H9 (cell line): Measurements from ENCODE around the gene TRPM2. TPM values are rescaled to one million over a fixed set of nuclear protein-coding genes. Genes with fewer than 3 reads are reported as not detected.

ENCODE experiments used
- DNase-seq: peaks from one replicate; pipeline ENCODE4 v3.0.0-alpha.2; 2017
- H2AFZ ChIP-seq: one replicate; pipeline ENCODE4 v1.6.1; 2013; ENCODE audit warnings: mild to moderate bottlenecking, low read length, control low read depth, moderate library complexity
- H2AK5ac ChIP-seq: 2 replicates; pipeline ENCODE4 v1.6.1; 2013; ENCODE audit warnings: low read length, control low read depth, mixed read lengths; ENCODE audit not compliant: insufficient read length
- H2BK120ac ChIP-seq: one replicate; pipeline ENCODE4 v1.6.1; 2013; ENCODE audit warnings: low read depth, mild to moderate bottlenecking, low read length, control low read depth, inconsistent platforms; ENCODE audit not compliant: poor library complexity, severe bottlenecking
- H2BK12ac ChIP-seq: 2 replicates; pipeline ENCODE4 v1.6.1; 2013; ENCODE audit warnings: low read length, control low read depth, mixed read lengths, low read depth; ENCODE audit not compliant: insufficient read length
- H2BK15ac ChIP-seq: 2 replicates; pipeline ENCODE4 v1.6.1; 2013; ENCODE audit warnings: low read depth, low read length, control low read depth
- H2BK20ac ChIP-seq: one replicate; pipeline ENCODE4 v1.6.1; 2013; ENCODE audit warnings: low read depth, mild to moderate bottlenecking, low read length, control low read depth, inconsistent platforms; ENCODE audit not compliant: poor library complexity, severe bottlenecking
- H2BK5ac ChIP-seq: 2 replicates; pipeline ENCODE4 v1.6.1; 2013; ENCODE audit warnings: low read length, control low read depth, mixed read lengths; ENCODE audit not compliant: insufficient read length
- H3K14ac ChIP-seq: 2 replicates; pipeline ENCODE4 v1.6.1; 2013; ENCODE audit warnings: low read length, control low read depth; ENCODE audit not compliant: insufficient read depth
- H3K18ac ChIP-seq: 2 replicates; pipeline ENCODE4 v1.6.1; 2013; ENCODE audit warnings: low read depth, mild to moderate bottlenecking, mixed read lengths, low read length, control low read depth; ENCODE audit not compliant: insufficient read length
- H3K23ac ChIP-seq: 2 replicates; pipeline ENCODE4 v1.6.1; 2013; ENCODE audit warnings: low read length, control low read depth, mixed read lengths, low read depth; ENCODE audit not compliant: insufficient read length
- H3K23me2 ChIP-seq: 2 replicates; pipeline ENCODE4 v1.6.1; 2013; ENCODE audit warnings: low read depth, mild to moderate bottlenecking, mixed read lengths, low read length, control low read depth; ENCODE audit not compliant: insufficient read length, poor library complexity, severe bottlenecking
- H3K27ac ChIP-seq: 2 replicates; pipeline ENCODE4 v1.5.1; 2013; ENCODE audit warnings: low read length, control low read depth, mixed read lengths, low read depth; ENCODE audit not compliant: insufficient read length
- H3K27me3 ChIP-seq: 2 replicates; pipeline ENCODE4 v1.6.1; 2013; ENCODE audit warnings: low read length, control low read depth, inconsistent platforms; ENCODE audit not compliant: insufficient read depth
- H3K4ac ChIP-seq: 2 replicates; pipeline ENCODE4 v1.6.1; 2013; ENCODE audit warnings: low read depth, mild to moderate bottlenecking, control low read depth, inconsistent platforms, low read length, moderate library complexity
- H3K4me1 ChIP-seq: 2 replicates; pipeline ENCODE4 v1.6.1; 2013; ENCODE audit warnings: low read length, control low read depth, inconsistent platforms; ENCODE audit not compliant: insufficient read depth
- H3K4me2 ChIP-seq: 2 replicates; pipeline ENCODE4 v1.6.1; 2013; ENCODE audit warnings: low read length, control low read depth, mixed read lengths; ENCODE audit not compliant: insufficient read length, insufficient read depth
- H3K56ac ChIP-seq: 2 replicates; pipeline ENCODE4 v1.6.1; 2013; ENCODE audit warnings: low read depth, mild to moderate bottlenecking, mixed read lengths, low read length, control low read depth; ENCODE audit not compliant: insufficient read length
- H3K79me1 ChIP-seq: 2 replicates; pipeline ENCODE4 v1.6.1; 2013; ENCODE audit warnings: low read depth, mild to moderate bottlenecking, moderate library complexity, low read length, control low read depth, inconsistent platforms; ENCODE audit not compliant: insufficient read depth, poor library complexity, severe bottlenecking
- H3K79me2 ChIP-seq: 2 replicates; pipeline ENCODE4 v1.6.1; 2013; ENCODE audit warnings: low read length, control low read depth, inconsistent platforms; ENCODE audit not compliant: insufficient read depth
- H3K9ac ChIP-seq: 2 replicates; pipeline ENCODE4 v1.6.1; 2013; ENCODE audit warnings: low read length, control low read depth, mixed read lengths; ENCODE audit not compliant: insufficient read length; ENCODE audit errors: extremely low read depth
- H3K9me3 ChIP-seq: one replicate; pipeline ENCODE4 v1.6.1; 2013; ENCODE audit warnings: low read depth, low read length, inconsistent platforms; ENCODE audit not compliant: control insufficient read depth
- H3T11ph ChIP-seq: one replicate; pipeline ENCODE4 v1.6.1; 2013; ENCODE audit warnings: mild to moderate bottlenecking, low read length, control low read depth, inconsistent platforms
- H4K20me1 ChIP-seq: one replicate; pipeline ENCODE4 v1.6.1; 2013; ENCODE audit not compliant: control insufficient read depth, insufficient read length, insufficient read depth
- H4K5ac ChIP-seq: 2 replicates; pipeline ENCODE4 v1.6.1; 2013; ENCODE audit warnings: low read depth, mild to moderate bottlenecking, mixed read lengths, low read length, control low read depth; ENCODE audit not compliant: insufficient read length
- H4K8ac ChIP-seq: replicated peaks from 2 replicates; pipeline ENCODE4 v1.6.1; 2013; ENCODE audit warnings: low read length, control low read depth, mixed read lengths, low read depth; ENCODE audit not compliant: insufficient read length
- H4K91ac ChIP-seq: 2 replicates; pipeline ENCODE4 v1.6.1; 2013; ENCODE audit warnings: low read depth, mild to moderate bottlenecking, moderate library complexity, mixed read lengths, low read length, control low read depth; ENCODE audit not compliant: insufficient read length
- H3K27ac Mint-ChIP-seq, 3 experiments: 2 replicates in 2 of 3; 3 replicates in 1 of 3; pipeline ENCODE4 v1.8.0; 2020 to 2021; ENCODE audit warnings: mixed read lengths in 3 of 3, mild to moderate bottlenecking in 1 of 3, moderate library complexity in 1 of 3
- H3K27me3 Mint-ChIP-seq: 2 replicates; pipeline ENCODE4 v1.8.0; 2021; ENCODE audit warnings: low read depth, mild to moderate bottlenecking, moderate library complexity, mixed read lengths
- H3K36me3 Mint-ChIP-seq, 3 experiments: 2 replicates in 2 of 3; 3 replicates in 1 of 3; pipeline ENCODE4 v1.8.0; 2020 to 2021; ENCODE audit warnings: low read depth in 3 of 3, mixed read lengths in 3 of 3; ENCODE audit not compliant: insufficient read depth in 1 of 3
- H3K4me1 Mint-ChIP-seq, 2 experiments: 2 replicates each; pipeline ENCODE4 v1.8.0; 2020; ENCODE audit warnings: mixed read lengths in 2 of 2
- H3K4me3 Mint-ChIP-seq, 2 experiments: 2 replicates in 1 of 2; 3 replicates in 1 of 2; pipeline ENCODE4 v1.8.0; 2020 to 2021; ENCODE audit warnings: mild to moderate bottlenecking in 2 of 2, mixed read lengths in 2 of 2, moderate library complexity in 1 of 2
- H3K9me3 Mint-ChIP-seq, 2 experiments: 2 replicates in 1 of 2; 3 replicates in 1 of 2; pipeline ENCODE4 v1.8.0; 2020; ENCODE audit warnings: mild to moderate bottlenecking in 2 of 2, mixed read lengths in 2 of 2, moderate library complexity in 1 of 2
- WGBS: extraction: QIAGEN DNeasy Blood & Tissue Kit; methylation state at CpG from one replicate; pipeline ENCODE4 v1.1.7; 2013; ENCODE audit warnings: missing lambda C conversion rate, low lambda C conversion rate, mixed read lengths; ENCODE audit not compliant: insufficient read length; ENCODE audit errors: extremely low coverage; 5-methylcytosine and 5-hydroxymethylcytosine counted together
- total RNA-seq: library from RNA; stranded (reverse); gene quantifications from 2 replicates; pipeline ENCODE4 v1.2.1, GENCODE V29; 2021
- TF ChIP-seq, protein P1 (sequence below): fragments of 200-600 bp; sonication (generic); conservative IDR thresholded peaks from 3 replicates; pipeline ENCODE4 v1.8.0; 2021; ENCODE audit warnings: antibody characterized with exemption, mild to moderate bottlenecking

Gene TRPM2
- total RNA-seq, 1 experiment from 2014 or later = 0.68 TPM

DNA sequence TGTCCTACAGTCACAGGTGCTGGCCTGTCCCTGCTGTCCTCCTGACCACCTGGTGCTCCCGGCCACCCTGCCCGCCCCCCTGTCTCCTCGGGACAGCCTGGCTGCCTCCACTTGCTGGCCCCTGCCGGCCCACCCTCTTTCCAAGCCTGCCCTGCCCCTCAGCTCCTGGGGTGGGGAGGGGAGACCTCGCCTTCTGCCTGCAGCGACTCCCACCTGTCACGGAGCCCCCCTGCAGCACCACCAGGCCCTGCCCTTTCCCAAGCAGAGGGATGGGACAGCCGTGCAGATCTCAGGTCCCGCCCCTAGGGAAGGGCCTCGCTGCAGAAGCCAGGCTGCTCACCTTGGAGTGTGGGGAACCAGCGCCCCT is 109.4 kb downstream of the TRPM2 start:
- TF ChIP-seq, protein P1, sequence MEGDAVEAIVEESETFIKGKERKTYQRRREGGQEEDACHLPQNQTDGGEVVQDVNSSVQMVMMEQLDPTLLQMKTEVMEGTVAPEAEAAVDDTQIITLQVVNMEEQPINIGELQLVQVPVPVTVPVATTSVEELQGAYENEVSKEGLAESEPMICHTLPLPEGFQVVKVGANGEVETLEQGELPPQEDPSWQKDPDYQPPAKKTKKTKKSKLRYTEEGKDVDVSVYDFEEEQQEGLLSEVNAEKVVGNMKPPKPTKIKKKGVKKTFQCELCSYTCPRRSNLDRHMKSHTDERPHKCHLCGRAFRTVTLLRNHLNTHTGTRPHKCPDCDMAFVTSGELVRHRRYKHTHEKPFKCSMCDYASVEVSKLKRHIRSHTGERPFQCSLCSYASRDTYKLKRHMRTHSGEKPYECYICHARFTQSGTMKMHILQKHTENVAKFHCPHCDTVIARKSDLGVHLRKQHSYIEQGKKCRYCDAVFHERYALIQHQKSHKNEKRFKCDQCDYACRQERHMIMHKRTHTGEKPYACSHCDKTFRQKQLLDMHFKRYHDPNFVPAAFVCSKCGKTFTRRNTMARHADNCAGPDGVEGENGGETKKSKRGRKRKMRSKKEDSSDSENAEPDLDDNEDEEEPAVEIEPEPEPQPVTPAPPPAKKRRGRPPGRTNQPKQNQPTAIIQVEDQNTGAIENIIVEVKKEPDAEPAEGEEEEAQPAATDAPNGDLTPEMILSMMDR = no peak
- Histone ChIP-seq H3T11ph (no peak overlapping the region), H3K9ac (no peak overlapping the region), H3K79me1 (no peaks in the 10 kb centered on the region), H2BK120ac (no peak overlapping the region), H3K23me2 (no peaks in the 10 kb centered on the region), H3K14ac (no peak overlapping the region), H3K27me3 (no peaks in the 10 kb centered on the region), H3K56ac (no peak overlapping the region), H3K4me2 (no peak overlapping the region), H4K20me1 (no peaks in the 10 kb centered on the region), H2BK20ac (no peak overlapping the region), H2BK12ac (no peak overlapping the region), H4K91ac (no peak overlapping the region), H3K18ac (no peak overlapping the region), H4K5ac (no peak overlapping the region), H3K79me2 (no peaks in the 10 kb centered on the region), H2BK15ac (no peak overlapping the region), H2AFZ (no peak overlapping the region), H3K4ac (no peak overlapping the region), H3K27ac (no peak overlapping the region), H3K9me3 (no peaks in the 10 kb centered on the region), H2BK5ac (no peak overlapping the region), H3K4me1 (no peaks in the 10 kb centered on the region), H2AK5ac (no peak overlapping the region), H4K8ac (no peak overlapping the region), H3K23ac (no peak overlapping the region)
- no peak for DNase-seq
- Mint-ChIP-seq H3K27ac (no peak overlapping the region; a peak in 1 of 7 replicates), H3K4me3 (no peak overlapping the region), H3K27me3 (no peaks in the 10 kb centered on the region), H3K9me3 (no peaks in the 10 kb centered on the region; a peak in 1 of 5 replicates), H3K4me1 (peaks cover 0 to 8% of the 10 kb centered on the region in 2 experiments; a peak in 3 of 4 replicates), H3K36me3 (peaks cover 0 to 2% (median 0%) of the 10 kb centered on the region in 3 experiments; a peak in 1 of 7 replicates)
- no CpG with 5 or more reads among the region's 11 CpGs for WGBS
